HEK293 (cell line): ENCODE results near the gene SYNM.
A peak's percentile ranks its signal among the peaks of the same experiment; 100 is the strongest.

Experiments used
- CTCF ChIA-PET: fragments of 350-600 bp; formaldehyde crosslinking; extraction: SDS; loops from one replicate; lab custom pipeline; 2021; ENCODE audit warnings: antibody characterized with exemption; lab: Yijun Ruan, JAX
- POLR2A ChIA-PET: fragments of 300-600 bp; formaldehyde crosslinking; extraction: SDS; loops from one replicate; lab custom pipeline; 2020; ENCODE audit warnings: antibody characterized with exemption, inconsistent platforms; lab: Yijun Ruan, JAX
- H3K27ac ChIP-seq: fragments of 200-500 bp; sonication (Bioruptor generic); 2 replicates; pipeline ENCODE4 v1.5.1; 2014; ENCODE audit warnings: low read depth, low read length, control low read depth, inconsistent platforms; ENCODE audit errors: extremely low read depth
- H3K36me3 ChIP-seq, 2 experiments: fragments of 200-500 bp in 1 of 2; sonication (Bioruptor generic) in 1 of 2; 1 replicate in 1 of 2; 2 replicates in 1 of 2; pipeline ENCODE4 v1.5.1; 2014 to 2017; ENCODE audit warnings: inconsistent platforms in 2 of 2, low read length in 2 of 2; ENCODE audit not compliant: control insufficient read depth in 2 of 2, insufficient read depth in 1 of 2
- H3K4me1 ChIP-seq: fragments of 200-500 bp; sonication (Bioruptor generic); 2 replicates; pipeline ENCODE4 v1.5.1; 2014; ENCODE audit warnings: mild to moderate bottlenecking, low read length, inconsistent platforms; ENCODE audit not compliant: control insufficient read depth, insufficient read depth
- H3K4me3 ChIP-seq: 2 replicates; pipeline ENCODE4 v1.5.1; 2011; ENCODE audit warnings: low read depth, mild to moderate bottlenecking, control low read depth, low read length, moderate library complexity
- H3K9me3 ChIP-seq: fragments of 200-500 bp; sonication (Bioruptor generic); 2 replicates; pipeline ENCODE4 v1.5.1; 2014; ENCODE audit warnings: low read depth, low read length, inconsistent platforms; ENCODE audit not compliant: control insufficient read depth, insufficient read depth
- CTCF ChIP-seq: fragments of 450-650 bp; formaldehyde crosslinking; IDR thresholded peaks from 2 replicates; pipeline ENCODE4 v1.5.1; 2016; ENCODE audit warnings: missing biosample characterization, missing genetic modification characterization
- IKZF3 ChIP-seq: fragments of 450-650 bp; IDR thresholded peaks from 2 replicates; pipeline ENCODE4 v1.5.0; 2018; ENCODE audit warnings: missing biosample characterization, mild to moderate bottlenecking, missing genetic modification characterization, moderate library complexity
- KLF8 ChIP-seq: fragments of 450-650 bp; formaldehyde crosslinking; IDR thresholded peaks from 2 replicates; pipeline ENCODE4 v1.5.1; 2016; ENCODE audit warnings: missing biosample characterization, missing genetic modification characterization
- SP7 ChIP-seq: fragments of 450-650 bp; formaldehyde crosslinking; IDR thresholded peaks from 2 replicates; pipeline ENCODE4 v1.5.1; 2016; ENCODE audit warnings: missing biosample characterization, missing genetic modification characterization
- ZBTB17 ChIP-seq: fragments of 450-650 bp; formaldehyde crosslinking; IDR thresholded peaks from 2 replicates; pipeline ENCODE4 v1.5.1; 2016; ENCODE audit warnings: missing biosample characterization, missing genetic modification characterization
- ZBTB48 ChIP-seq: fragments of 450-650 bp; formaldehyde crosslinking; IDR thresholded peaks from 2 replicates; pipeline ENCODE4 v1.5.1; 2016; ENCODE audit warnings: missing biosample characterization, missing genetic modification characterization
- ZBTB8A ChIP-seq: fragments of 450-650 bp; formaldehyde crosslinking; IDR thresholded peaks from 2 replicates; pipeline ENCODE4 v1.5.1; 2016; ENCODE audit warnings: missing biosample characterization, missing genetic modification characterization
- ZEB2 ChIP-seq: fragments of 450-650 bp; formaldehyde crosslinking; IDR thresholded peaks from 2 replicates; pipeline ENCODE4 v1.5.1; 2016; ENCODE audit warnings: missing biosample characterization, missing genetic modification characterization
- ZIC2 ChIP-seq: fragments of 450-650 bp; formaldehyde crosslinking; IDR thresholded peaks from 2 replicates; pipeline ENCODE4 v1.5.1; 2016; ENCODE audit warnings: missing biosample characterization, missing genetic modification characterization
- ZNF214 ChIP-seq: fragments of 450-650 bp; formaldehyde crosslinking; IDR thresholded peaks from 2 replicates; pipeline ENCODE4 v1.5.1; 2017; ENCODE audit warnings: missing biosample characterization, mild to moderate bottlenecking, missing genetic modification characterization, borderline replicate concordance
- ZNF24 ChIP-seq: fragments of 450-650 bp; formaldehyde crosslinking; IDR thresholded peaks from 2 replicates; pipeline ENCODE4 v1.5.1; 2016; ENCODE audit warnings: missing biosample characterization, missing genetic modification characterization
- ZNF362 ChIP-seq: fragments of 450-650 bp; formaldehyde crosslinking; IDR thresholded peaks from 2 replicates; pipeline ENCODE4 v1.5.1; 2016; ENCODE audit warnings: missing biosample characterization, missing genetic modification characterization
- ZNF394 ChIP-seq: fragments of 450-650 bp; formaldehyde crosslinking; IDR thresholded peaks from 2 replicates; pipeline ENCODE4 v1.5.1; 2016; ENCODE audit warnings: missing biosample characterization, missing genetic modification characterization, mild to moderate bottlenecking, moderate library complexity, borderline replicate concordance
- ZNF561 ChIP-seq: fragments of 450-650 bp; IDR thresholded peaks from 2 replicates; pipeline ENCODE4 v1.5.1; 2018; ENCODE audit warnings: missing biosample characterization, missing genetic modification characterization, borderline replicate concordance
- ZNF600 ChIP-seq: fragments of 450-650 bp; formaldehyde crosslinking; IDR thresholded peaks from 2 replicates; pipeline ENCODE4 v1.5.1; 2016; ENCODE audit warnings: missing biosample characterization, missing genetic modification characterization
- ZNF623 ChIP-seq: fragments of 450-650 bp; formaldehyde crosslinking; IDR thresholded peaks from 2 replicates; pipeline ENCODE4 v1.5.1; 2016; ENCODE audit warnings: missing biosample characterization, missing genetic modification characterization
- ZNF654 ChIP-seq: fragments of 450-650 bp; formaldehyde crosslinking; IDR thresholded peaks from 2 replicates; pipeline ENCODE4 v1.5.1; 2016; ENCODE audit warnings: low read depth, missing biosample characterization, missing genetic modification characterization
- ZNF660 ChIP-seq: fragments of 450-650 bp; IDR thresholded peaks from 2 replicates; pipeline ENCODE4 v1.5.1; 2018; ENCODE audit warnings: missing biosample characterization, mild to moderate bottlenecking, missing genetic modification characterization
- ZNF777 ChIP-seq: fragments of 450-650 bp; formaldehyde crosslinking; IDR thresholded peaks from 2 replicates; pipeline ENCODE4 v1.5.1; 2017; ENCODE audit warnings: missing biosample characterization, missing genetic modification characterization, borderline replicate concordance
- ZNF843 ChIP-seq: fragments of 450-650 bp; formaldehyde crosslinking; IDR thresholded peaks from 2 replicates; pipeline ENCODE4 v1.5.1; 2016; ENCODE audit warnings: missing biosample characterization, missing genetic modification characterization
- ZSCAN30 ChIP-seq: fragments of 450-650 bp; IDR thresholded peaks from 2 replicates; pipeline ENCODE4 v1.5.1; 2018; ENCODE audit warnings: missing biosample characterization, mild to moderate bottlenecking, missing genetic modification characterization, moderate library complexity
- TF ChIP-seq, protein P1 (sequence below): fragments of 450-650 bp; formaldehyde crosslinking; IDR thresholded peaks from 2 replicates; pipeline ENCODE4 v1.5.1; 2017; ENCODE audit warnings: missing biosample characterization, missing genetic modification characterization
- TF ChIP-seq, protein P2 (sequence below): fragments of 450-650 bp; formaldehyde crosslinking; optimal IDR thresholded peaks from 2 replicates; pipeline ENCODE3; 2016; ENCODE audit warnings: missing biosample characterization, mild to moderate bottlenecking, missing genetic modification characterization
- TF ChIP-seq, protein P3 (sequence below): fragments of 450-650 bp; IDR thresholded peaks from 2 replicates; pipeline ENCODE4 v1.5.1; 2018; ENCODE audit warnings: missing biosample characterization, mild to moderate bottlenecking, missing genetic modification characterization
- TF ChIP-seq, protein P4 (sequence below): fragments of 450-650 bp; formaldehyde crosslinking; IDR thresholded peaks from 2 replicates; pipeline ENCODE4 v1.5.1; 2016; ENCODE audit warnings: missing biosample characterization, missing genetic modification characterization
- TF ChIP-seq, protein P5 (sequence below): fragments of 450-650 bp; formaldehyde crosslinking; IDR thresholded peaks from 2 replicates; pipeline ENCODE4 v1.5.1; 2016; ENCODE audit warnings: missing biosample characterization, missing genetic modification characterization

SYNM gene

DNA sequence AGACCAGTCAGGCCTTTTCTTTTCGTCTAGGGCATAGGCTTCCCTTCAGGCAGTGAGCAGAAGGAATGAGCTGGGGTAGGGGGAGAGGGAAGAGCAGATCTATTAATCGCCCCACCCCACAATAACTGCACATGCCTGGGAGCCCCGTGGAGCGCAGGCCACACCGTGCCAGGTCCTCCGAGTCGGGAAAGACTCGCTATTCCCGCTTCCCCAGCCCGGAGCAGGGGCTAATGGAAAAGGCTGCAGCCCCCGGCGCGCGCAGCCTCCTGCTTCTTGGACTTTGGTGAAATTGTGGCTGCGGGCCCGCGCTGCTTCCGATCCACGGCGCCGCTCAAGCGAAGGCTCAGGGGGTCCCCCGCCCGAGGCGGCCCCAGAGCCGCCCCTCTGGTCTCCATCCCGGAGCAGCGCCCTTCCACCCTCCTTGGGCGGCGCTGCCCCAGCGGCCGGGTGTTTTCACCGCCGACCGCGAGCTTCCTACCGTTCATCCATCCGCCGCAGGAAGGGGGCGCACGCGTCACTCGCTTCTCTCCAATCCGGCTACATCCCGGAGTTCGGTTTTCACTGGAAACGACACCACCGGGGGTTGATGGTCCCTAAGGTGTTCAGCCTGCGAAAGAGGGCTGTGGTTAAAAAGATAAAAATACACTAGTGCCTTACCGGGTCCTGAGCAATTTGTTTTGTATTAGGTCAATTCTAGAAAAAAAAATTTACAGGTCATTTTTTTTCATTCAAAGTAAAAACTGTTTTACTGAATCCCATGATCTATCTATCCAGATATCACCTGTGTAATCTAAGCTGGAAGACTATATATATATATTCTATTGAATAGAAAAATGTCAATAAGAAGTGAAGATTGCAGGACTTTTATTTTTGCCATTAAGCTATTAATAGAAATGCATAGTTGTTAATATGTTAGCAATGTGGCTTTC, 4.4 kb upstream of the SYNM start:
- Histone ChIP-seq H3K27ac (no peak overlapping the region), H3K4me3 (peak overlapping the region; percentile 34), H3K4me1 (no peaks in the 10 kb centered on the region; the same call in 1 of the 2 replicates), H3K36me3 (no peaks in the 10 kb centered on the region), H3K9me3 (no peaks in the 10 kb centered on the region)
- POLR2A ChIA-PET = interaction anchor here (0.5 to 0.9 kb wide), 2 partner anchors 13 to 112 kb away, joined by 3 read pairs; no protein-coding TSS in a partner anchor
- CTCF ChIA-PET = interaction anchor here (0.6 to 6.2 kb wide), 63 partner anchors 9 to 1513 kb away, joined by 3 to 118 read pairs (median 4); partner anchors contain the start of gene LRRC28
- TF ChIP-seq, protein P1, sequence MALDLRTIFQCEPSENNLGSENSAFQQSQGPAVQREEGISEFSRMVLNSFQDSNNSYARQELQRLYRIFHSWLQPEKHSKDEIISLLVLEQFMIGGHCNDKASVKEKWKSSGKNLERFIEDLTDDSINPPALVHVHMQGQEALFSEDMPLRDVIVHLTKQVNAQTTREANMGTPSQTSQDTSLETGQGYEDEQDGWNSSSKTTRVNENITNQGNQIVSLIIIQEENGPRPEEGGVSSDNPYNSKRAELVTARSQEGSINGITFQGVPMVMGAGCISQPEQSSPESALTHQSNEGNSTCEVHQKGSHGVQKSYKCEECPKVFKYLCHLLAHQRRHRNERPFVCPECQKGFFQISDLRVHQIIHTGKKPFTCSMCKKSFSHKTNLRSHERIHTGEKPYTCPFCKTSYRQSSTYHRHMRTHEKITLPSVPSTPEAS (tag by site-specific recombination) = 0 out of 2 replicates have a peak, but pooled peaks have one; percentile 15
- peak; percentile 74 for TF ChIP-seq ZIC2 (tag by site-specific recombination)
- TF ChIP-seq ZNF654 (tag by site-specific recombination) = peak; percentile 36
- TF ChIP-seq, protein P2, sequence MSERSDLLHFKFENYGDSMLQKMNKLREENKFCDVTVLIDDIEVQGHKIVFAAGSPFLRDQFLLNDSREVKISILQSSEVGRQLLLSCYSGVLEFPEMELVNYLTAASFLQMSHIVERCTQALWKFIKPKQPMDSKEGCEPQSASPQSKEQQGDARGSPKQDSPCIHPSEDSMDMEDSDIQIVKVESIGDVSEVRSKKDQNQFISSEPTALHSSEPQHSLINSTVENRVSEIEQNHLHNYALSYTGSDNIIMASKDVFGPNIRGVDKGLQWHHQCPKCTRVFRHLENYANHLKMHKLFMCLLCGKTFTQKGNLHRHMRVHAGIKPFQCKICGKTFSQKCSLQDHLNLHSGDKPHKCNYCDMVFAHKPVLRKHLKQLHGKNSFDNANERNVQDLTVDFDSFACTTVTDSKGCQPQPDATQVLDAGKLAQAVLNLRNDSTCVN (tag by site-specific recombination) = peak; percentile 28
- peak; percentile 97 for TF ChIP-seq ZBTB48
- TF ChIP-seq ZNF214 (tag by site-specific recombination) = no peak
- peak; percentile 85 for TF ChIP-seq CTCF (tag by site-specific recombination)
- TF ChIP-seq ZNF600 (tag by site-specific recombination) = peak; percentile 55; the same call in 1 of the 2 replicates
- TF ChIP-seq ZSCAN30 (tag by site-specific recombination) = peak; percentile 86
- TF ChIP-seq ZNF561 = peak; percentile 46; the same call in 1 of the 2 replicates
- peak; percentile 45; the same call in 1 of the 2 replicates for TF ChIP-seq SP7 (tag by site-specific recombination)
- no peak for TF ChIP-seq ZNF777
- TF ChIP-seq, protein P3, sequence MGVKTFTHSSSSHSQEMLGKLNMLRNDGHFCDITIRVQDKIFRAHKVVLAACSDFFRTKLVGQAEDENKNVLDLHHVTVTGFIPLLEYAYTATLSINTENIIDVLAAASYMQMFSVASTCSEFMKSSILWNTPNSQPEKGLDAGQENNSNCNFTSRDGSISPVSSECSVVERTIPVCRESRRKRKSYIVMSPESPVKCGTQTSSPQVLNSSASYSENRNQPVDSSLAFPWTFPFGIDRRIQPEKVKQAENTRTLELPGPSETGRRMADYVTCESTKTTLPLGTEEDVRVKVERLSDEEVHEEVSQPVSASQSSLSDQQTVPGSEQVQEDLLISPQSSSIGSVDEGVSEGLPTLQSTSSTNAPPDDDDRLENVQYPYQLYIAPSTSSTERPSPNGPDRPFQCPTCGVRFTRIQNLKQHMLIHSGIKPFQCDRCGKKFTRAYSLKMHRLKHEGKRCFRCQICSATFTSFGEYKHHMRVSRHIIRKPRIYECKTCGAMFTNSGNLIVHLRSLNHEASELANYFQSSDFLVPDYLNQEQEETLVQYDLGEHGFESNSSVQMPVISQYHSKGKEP (tag by site-specific recombination) = no peak
- no peak for TF ChIP-seq ZNF623 (tag by site-specific recombination)
- peak; percentile 35; the same call in 1 of the 2 replicates for TF ChIP-seq ZNF394 (tag by site-specific recombination)
- peak; percentile 93 for TF ChIP-seq ZBTB8A (tag by site-specific recombination)
- TF ChIP-seq, protein P4, sequence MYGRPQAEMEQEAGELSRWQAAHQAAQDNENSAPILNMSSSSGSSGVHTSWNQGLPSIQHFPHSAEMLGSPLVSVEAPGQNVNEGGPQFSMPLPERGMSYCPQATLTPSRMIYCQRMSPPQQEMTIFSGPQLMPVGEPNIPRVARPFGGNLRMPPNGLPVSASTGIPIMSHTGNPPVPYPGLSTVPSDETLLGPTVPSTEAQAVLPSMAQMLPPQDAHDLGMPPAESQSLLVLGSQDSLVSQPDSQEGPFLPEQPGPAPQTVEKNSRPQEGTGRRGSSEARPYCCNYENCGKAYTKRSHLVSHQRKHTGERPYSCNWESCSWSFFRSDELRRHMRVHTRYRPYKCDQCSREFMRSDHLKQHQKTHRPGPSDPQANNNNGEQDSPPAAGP = 0 out of 2 replicates have a peak, but pooled peaks have one; percentile 55
- TF ChIP-seq ZNF660 (tag by site-specific recombination) = peak; percentile 58; the same call in 1 of the 2 replicates
- TF ChIP-seq, protein P5, sequence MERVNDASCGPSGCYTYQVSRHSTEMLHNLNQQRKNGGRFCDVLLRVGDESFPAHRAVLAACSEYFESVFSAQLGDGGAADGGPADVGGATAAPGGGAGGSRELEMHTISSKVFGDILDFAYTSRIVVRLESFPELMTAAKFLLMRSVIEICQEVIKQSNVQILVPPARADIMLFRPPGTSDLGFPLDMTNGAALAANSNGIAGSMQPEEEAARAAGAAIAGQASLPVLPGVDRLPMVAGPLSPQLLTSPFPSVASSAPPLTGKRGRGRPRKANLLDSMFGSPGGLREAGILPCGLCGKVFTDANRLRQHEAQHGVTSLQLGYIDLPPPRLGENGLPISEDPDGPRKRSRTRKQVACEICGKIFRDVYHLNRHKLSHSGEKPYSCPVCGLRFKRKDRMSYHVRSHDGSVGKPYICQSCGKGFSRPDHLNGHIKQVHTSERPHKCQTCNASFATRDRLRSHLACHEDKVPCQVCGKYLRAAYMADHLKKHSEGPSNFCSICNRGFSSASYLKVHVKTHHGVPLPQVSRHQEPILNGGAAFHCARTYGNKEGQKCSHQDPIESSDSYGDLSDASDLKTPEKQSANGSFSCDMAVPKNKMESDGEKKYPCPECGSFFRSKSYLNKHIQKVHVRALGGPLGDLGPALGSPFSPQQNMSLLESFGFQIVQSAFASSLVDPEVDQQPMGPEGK (tag by site-specific recombination) = peak; percentile 56
- TF ChIP-seq ZBTB17 (tag by site-specific recombination) = peak; percentile 85
- TF ChIP-seq ZNF843 (tag by site-specific recombination) = no peak
- TF ChIP-seq ZEB2 (tag by site-specific recombination) = peak; percentile 57; the same call in 1 of the 2 replicates
- TF ChIP-seq KLF8 (tag by site-specific recombination) = 0 out of 2 replicates have a peak, but pooled peaks have one; percentile 18
- TF ChIP-seq IKZF3 (tag by site-specific recombination) = peak; percentile 93
- TF ChIP-seq ZNF24 (tag by site-specific recombination) = no peak
- 0 out of 2 replicates have a peak, but pooled peaks have one; percentile 28 for TF ChIP-seq ZNF362 (tag by site-specific recombination)
